Brain pericyte (primary cell): Measurements from ENCODE around the gene B3GNT4.
"Not testable (repeated sequence)": the region's sequence is repeated elsewhere in the genome, so short reads cannot be mapped to it uniquely, and the experiment has no call there.

Experiments
- DNase-seq: peaks from one replicate; pipeline ENCODE4 v3.0.0-alpha.2; 2012; ENCODE audit warnings: low read depth, low spot score

B3GNT4 gene

GRCh38 chr12:122203301-122204166 is at the start of gene B3GNT4:
Gene B3GNT4 (plus strand): TSS chr12:122203709. CDS start chr12:122204619, 910 bp downstream.
- DNase-seq: no peak

- no peak for DNase-seq
These were observed 47.8 kb upstream of the B3GNT4 start for GRCh38 chr12:122155705-122156104.

GRCh38 chr12:122158700-122159285 is 44.7 kb upstream of the B3GNT4 start:
- no peak for DNase-seq

GRCh38 chr12:122159882-122160281 is 43.6 kb upstream of the B3GNT4 start:
- no peak for DNase-seq

- no peak for DNase-seq
These were observed 42.7 kb upstream of the B3GNT4 start for GRCh38 chr12:122160761-122161160.

- DNase-seq: no peak
These were observed 41.8 kb upstream of the B3GNT4 start for GRCh38 chr12:122161682-122162081.

- no peak for DNase-seq
These were observed 40.5 kb upstream of the B3GNT4 start for GRCh38 chr12:122162976-122163375.

GRCh38 chr12:122166422-122167349 is 36.8 kb upstream of the B3GNT4 start:
- no peak for DNase-seq

GRCh38 chr12:122167356-122167925 is 36.1 kb upstream of the B3GNT4 start:
- DNase-seq: no peak

GRCh38 chr12:122168492-122168891 is 35.0 kb upstream of the B3GNT4 start:
- DNase-seq: no peak

- no peak for DNase-seq
These were observed 32.1 kb upstream of the B3GNT4 start for GRCh38 chr12:122171399-122171798.

GRCh38 chr12:122172262-122172939 is 31.1 kb upstream of the B3GNT4 start:
- DNase-seq: no peak

- DNase-seq: no peak
These were observed 29.2 kb upstream of the B3GNT4 start, which contains the start of gene IL31 for GRCh38 chr12:122174155-122174845. Gene IL31 (minus strand): TSS chr12:122174221. CDS start chr12:122174172, 49 bp downstream.

GRCh38 chr12:122176473-122176872 is 27.0 kb upstream of the B3GNT4 start:
- DNase-seq: not testable (repeated sequence)

GRCh38 chr12:122182887-122183587 is 20.5 kb upstream of the B3GNT4 start, which contains the start of gene LRRC43:
Gene LRRC43 (plus strand): TSS chr12:122183123. CDS start chr12:122183145, 22 bp downstream.
- no peak for DNase-seq

- no peak for DNase-seq
These were observed 19.9 kb upstream of the B3GNT4 start for GRCh38 chr12:122183588-122183940.

- no peak for DNase-seq
These were observed 19.0 kb upstream of the B3GNT4 start for GRCh38 chr12:122184517-122184916.

GRCh38 chr12:122185079-122185478 is 18.4 kb upstream of the B3GNT4 start:
- DNase-seq: no peak

- no peak for DNase-seq
These were observed 17.9 kb upstream of the B3GNT4 start for GRCh38 chr12:122185494-122186082.
